Activated T-helper 9 cell treated with anti-CD3 and anti-CD28 coated beads, Interleukin-2, amount 50 U/mL, for 16 hours (primary cell): ENCODE results near the gene DIAPH3.

Experiments used
- DNase-seq: peaks from one replicate; pipeline ENCODE4 v3.0.0-alpha.2; 2020; ENCODE audit warnings: low read depth

Gene DIAPH3

GRCh38 chr13:59863621-59864020 is 300.1 kb downstream of the DIAPH3 start:
- no peak for DNase-seq

GRCh38 chr13:59861676-59862075 is 302.1 kb downstream of the DIAPH3 start:
- no peak for DNase-seq

GRCh38 chr13:59856281-59856810 is 307.4 kb downstream of the DIAPH3 start:
- DNase-seq: no peak

- no peak for DNase-seq
Observed at GRCh38 chr13:59846845-59847620, 316.7 kb downstream of the DIAPH3 start.

GRCh38 chr13:59843040-59843439 is 320.7 kb downstream of the DIAPH3 start:
- DNase-seq: no peak

- DNase-seq: no peak
Observed at GRCh38 chr13:59842507-59842906, 321.2 kb downstream of the DIAPH3 start.

- DNase-seq: no peak
Observed at GRCh38 chr13:59839186-59839585, 324.5 kb downstream of the DIAPH3 start.

GRCh38 chr13:59837101-59837500 is 326.6 kb downstream of the DIAPH3 start:
- DNase-seq: no peak

GRCh38 chr13:59835569-59835968 is 328.2 kb downstream of the DIAPH3 start:
- no peak for DNase-seq

- no peak for DNase-seq
Observed at GRCh38 chr13:59834801-59835200, 328.9 kb downstream of the DIAPH3 start.

GRCh38 chr13:59829690-59830089 is 334.0 kb downstream of the DIAPH3 start:
- no peak for DNase-seq

- DNase-seq: no peak
Observed at GRCh38 chr13:59823486-59823885, 340.2 kb downstream of the DIAPH3 start.

- no peak for DNase-seq
Observed at GRCh38 chr13:59809564-59809963, 354.2 kb downstream of the DIAPH3 start.

- no peak for DNase-seq
Observed at GRCh38 chr13:59806801-59807200, 356.9 kb downstream of the DIAPH3 start.

- no peak for DNase-seq
Observed at GRCh38 chr13:59801107-59801880, 362.4 kb downstream of the DIAPH3 start.

GRCh38 chr13:59793107-59793506 is 370.6 kb downstream of the DIAPH3 start:
- no peak for DNase-seq

- DNase-seq: no peak
Observed at GRCh38 chr13:59790626-59791025, 373.1 kb downstream of the DIAPH3 start.

GRCh38 chr13:59789558-59789957 is 374.2 kb downstream of the DIAPH3 start:
- DNase-seq: no peak

- no peak for DNase-seq
Observed at GRCh38 chr13:59787679-59788078, 376.0 kb downstream of the DIAPH3 start.

GRCh38 chr13:59782696-59783095 is 381.0 kb downstream of the DIAPH3 start:
- no peak for DNase-seq

- DNase-seq: no peak
Observed at GRCh38 chr13:59780058-59780457, 383.7 kb downstream of the DIAPH3 start.

GRCh38 chr13:59776924-59777690 is 386.6 kb downstream of the DIAPH3 start:
- DNase-seq: no peak
